GM19468 (cell line): ENCODE measurements around the gene CHRNA9.
A peak's percentile ranks its signal among the peaks of the same experiment; 100 is the strongest.
"Not testable (repeated sequence)": the region's sequence is repeated elsewhere in the genome, so short reads cannot be mapped to it uniquely, and the experiment has no call there.

Experiments used
- ATAC-seq: cut with Tn5 transposase; IDR thresholded peaks from one replicate; pipeline ENCODE4 v1.9.1; 2021; ENCODE audit warnings: mild to moderate bottlenecking, moderate library complexity, moderate number of reproducible peaks; ENCODE audit not compliant: unreplicated experiment; ENCODE audit errors: extremely low read depth

CHRNA9 gene, protein sequence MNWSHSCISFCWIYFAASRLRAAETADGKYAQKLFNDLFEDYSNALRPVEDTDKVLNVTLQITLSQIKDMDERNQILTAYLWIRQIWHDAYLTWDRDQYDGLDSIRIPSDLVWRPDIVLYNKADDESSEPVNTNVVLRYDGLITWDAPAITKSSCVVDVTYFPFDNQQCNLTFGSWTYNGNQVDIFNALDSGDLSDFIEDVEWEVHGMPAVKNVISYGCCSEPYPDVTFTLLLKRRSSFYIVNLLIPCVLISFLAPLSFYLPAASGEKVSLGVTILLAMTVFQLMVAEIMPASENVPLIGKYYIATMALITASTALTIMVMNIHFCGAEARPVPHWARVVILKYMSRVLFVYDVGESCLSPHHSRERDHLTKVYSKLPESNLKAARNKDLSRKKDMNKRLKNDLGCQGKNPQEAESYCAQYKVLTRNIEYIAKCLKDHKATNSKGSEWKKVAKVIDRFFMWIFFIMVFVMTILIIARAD

DNA sequence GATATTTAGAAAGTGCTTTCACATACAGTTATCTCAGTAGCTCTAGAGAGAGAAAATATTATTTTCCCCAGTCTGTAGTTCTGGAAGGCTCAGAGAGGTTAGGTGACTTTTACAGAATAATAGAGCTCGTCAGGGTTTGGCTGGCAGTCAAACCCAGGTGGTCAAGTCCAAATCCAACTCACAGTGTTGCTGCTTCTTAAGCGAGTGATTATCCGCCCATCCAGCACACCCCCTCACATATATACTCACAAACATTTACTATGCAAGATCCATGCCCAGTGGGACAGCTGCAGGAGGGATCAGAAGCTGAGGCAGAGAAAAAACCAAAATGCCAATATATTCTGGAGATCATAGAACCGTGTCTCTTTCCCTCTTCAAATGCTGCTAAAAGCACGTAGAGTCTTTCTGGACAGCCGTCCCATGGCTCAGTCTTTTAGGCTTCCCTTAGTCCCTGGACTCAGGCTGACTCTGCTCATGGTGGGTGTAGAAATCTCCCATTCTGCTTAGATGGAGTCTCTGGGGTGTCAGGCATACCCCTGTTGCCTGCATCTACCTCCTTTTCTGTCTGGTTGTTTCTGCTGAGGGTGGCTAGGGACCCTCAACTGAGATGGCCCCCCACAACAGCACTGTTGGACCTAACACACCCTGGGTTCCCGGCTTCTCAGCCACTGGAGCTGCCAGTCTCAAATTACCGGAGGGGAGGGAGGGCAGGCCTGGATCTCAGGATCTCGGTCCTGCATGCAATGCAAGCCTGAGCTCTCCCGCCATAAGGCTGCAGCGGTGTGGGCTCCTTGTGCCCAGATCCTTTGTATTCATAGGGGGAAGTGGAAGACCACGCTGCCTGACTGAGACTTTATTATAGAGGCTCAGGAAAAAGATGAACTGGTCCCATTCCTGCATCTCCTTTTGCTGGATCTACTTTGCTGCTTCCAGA is at the start of gene CHRNA9:
TSS of gene CHRNA9 (plus strand) at position 743 of the 934 bp plus-strand sequence. CDS start at position 878, 135 bp downstream.
- ATAC-seq = no peak

DNA sequence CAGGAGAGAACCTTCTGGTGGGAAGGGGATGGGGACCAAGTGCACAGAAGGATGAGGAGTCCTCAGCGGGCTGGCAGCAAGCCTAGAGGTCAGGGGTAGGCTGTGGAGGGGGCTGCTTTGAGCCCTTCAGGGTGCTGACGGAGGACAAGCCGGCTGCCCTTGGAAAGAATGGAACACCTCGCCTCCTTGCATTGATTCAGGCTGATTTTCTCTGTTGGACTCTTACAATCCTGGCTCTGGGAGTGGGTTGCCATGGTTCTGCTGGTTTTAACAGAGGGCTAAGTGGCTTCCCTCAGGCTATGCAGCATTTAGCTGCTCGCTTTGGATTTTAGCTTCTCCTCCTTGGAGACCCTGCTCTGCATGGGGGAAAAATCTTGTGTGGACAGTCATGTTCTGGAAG is 49.4 kb upstream of the CHRNA9 start:
- no peak for ATAC-seq

DNA sequence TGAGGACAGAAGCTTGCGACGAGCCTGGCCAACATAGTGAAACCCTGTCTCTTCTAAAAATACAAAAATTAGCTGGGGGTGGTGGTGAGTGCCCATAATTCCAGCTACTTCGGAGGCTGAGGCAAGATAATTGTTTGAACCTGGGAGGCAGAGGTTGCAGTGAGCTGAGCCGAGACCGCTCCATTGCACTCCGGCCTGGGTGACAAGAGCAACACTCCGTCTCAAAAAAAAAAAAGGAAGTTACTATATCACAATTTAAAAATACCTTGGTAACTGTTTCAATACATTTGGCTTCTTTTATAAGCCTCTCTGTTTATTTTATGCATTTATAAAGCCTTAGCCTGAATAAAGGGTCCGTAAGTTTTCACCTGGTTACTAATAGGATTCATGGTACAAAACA is 46.6 kb upstream of the CHRNA9 start:
- no peak for ATAC-seq

DNA sequence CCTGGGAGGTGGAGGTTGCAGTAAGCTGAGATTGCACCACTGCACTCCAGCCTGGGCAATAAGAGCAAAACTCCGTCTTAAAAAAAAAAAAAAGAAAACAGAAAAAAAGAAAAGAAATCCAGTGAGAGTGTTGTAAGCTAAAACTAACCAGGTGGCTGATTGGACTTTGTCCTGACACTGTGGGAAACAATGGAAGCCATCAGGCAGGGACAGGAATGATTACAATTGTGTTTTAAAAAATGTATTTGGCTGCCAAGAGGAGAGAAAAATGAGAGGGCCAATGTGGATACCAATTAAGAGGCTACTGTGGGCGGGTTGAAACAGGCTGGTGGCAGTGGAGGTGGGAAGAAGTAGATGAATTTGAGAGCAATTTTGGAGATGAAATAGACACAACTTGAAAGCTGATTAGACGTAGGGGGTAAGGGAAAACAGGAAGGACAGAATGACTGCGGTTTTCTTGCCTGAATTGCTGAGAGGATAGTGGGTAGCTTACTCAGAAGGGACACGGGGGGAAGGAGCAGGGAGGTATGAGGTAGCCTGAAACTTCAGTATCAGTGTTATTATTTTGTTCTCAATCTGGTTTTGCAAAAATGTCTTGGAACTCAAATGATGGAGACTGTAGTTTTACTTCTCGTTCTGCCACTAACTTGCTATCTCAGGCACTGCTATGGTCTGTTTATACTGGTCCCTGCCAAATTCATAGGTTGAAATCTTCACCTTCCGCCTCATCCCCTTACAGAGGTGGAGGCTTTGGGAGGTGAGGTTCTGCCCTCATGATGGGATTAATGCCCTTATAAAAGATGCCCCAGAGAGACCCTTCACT is 45.6 kb upstream of the CHRNA9 start:
- ATAC-seq = no peak

DNA sequence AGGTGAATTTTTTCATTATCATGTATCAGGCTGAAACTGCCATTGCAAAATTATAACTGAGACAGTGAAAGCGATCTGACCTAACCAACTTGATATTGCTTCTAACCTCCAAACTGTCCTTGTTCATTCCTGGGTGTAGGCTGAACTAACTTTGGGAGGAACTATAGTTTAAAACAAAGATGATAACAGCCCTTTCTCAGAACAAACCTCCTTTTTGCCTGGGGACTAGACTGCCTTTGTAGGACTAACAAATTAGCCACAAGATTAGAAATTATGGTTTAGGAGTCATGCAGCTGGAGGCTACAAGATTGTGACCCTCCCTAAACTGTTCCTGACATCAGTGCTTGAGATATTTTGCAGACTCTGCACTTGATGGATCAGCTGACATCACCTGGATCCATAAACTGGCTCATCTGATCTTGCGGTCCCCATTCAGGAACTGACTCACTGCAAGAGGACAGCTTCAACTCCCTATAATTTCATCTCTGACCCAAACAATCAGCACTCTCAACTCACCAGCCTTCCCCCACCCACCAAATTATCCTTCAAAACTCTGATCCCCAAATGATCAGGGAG is 44.4 kb upstream of the CHRNA9 start:
- ATAC-seq = not testable (repeated sequence)

DNA sequence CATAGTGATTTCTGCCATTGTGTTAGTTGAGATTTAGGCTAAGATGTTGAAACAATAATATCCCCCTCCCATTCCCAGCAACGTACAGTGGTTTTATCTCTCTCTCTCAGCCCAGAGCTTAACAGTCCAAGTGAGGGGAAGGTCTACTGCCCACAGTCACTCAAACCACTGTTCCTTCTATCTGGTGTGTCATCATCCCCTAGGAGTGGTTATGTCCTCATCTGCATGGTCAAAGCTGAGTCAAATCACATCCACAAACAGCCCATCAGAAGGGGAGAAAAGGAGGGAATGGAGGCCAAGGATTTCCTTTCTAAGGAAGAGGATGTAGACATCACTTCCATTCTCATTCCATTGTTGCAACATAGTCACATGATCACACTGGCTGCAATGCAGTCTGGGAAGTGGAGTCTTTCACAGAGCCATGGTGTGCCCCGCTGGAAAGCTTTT is 42.8 kb upstream of the CHRNA9 start:
- ATAC-seq = no peak

DNA sequence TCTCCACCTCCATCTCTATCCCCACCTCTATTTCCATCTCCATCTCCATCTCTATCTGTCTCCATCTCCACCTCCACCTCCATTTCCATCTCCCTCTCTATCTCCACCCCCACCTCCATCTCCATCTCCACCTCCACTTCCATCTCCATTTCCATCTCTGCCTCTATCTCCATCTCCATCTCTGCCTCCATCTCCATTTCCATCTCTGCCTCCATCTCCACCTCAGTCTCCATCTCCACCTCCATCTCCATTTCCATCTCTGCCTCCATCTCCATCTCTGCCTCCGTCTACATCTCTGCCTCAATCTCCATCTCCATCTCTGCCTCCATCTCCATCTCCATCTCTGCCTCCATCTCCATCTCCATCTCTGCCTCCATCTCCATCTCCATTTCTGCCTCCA is 40.8 kb upstream of the CHRNA9 start:
- no peak for ATAC-seq

DNA sequence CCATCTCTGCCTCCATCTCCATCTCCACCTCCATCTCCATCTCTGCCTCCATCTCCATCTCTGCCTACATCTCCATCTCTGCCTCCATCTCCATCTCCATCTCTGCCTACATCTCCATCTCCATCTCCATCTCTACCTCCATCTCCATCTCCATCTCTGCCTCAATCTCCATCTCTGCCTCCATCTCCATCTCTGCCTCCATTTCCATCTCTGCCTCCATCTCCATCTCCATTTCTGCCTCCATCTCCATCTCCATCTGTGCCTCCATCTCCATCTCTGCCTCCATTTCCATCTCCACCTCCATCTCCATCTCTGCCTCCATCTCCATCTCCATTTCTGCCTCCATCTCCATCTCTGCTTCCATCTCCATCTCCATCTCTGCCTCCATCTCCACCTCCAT is 40.1 kb upstream of the CHRNA9 start:
- ATAC-seq = not testable (repeated sequence)

DNA sequence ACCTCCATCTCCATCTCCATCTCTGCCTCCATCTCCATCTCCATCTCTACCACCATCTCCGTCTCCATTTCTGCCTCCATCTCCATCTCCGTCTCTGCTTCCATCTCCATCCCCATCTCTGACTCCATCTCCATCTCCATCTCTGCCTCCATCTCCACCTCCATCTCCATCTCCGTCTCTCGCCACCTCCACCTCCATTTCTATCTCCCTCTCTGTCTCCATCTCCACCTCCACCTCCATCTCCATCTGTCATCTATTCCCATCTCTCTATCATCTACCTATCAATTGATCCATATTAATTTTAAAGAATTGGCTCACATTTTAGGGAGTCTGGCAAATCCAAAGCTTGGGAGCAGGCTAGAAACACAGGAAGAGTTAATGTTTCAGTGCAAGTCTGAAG is 39.6 kb upstream of the CHRNA9 start:
- ATAC-seq = no peak

DNA sequence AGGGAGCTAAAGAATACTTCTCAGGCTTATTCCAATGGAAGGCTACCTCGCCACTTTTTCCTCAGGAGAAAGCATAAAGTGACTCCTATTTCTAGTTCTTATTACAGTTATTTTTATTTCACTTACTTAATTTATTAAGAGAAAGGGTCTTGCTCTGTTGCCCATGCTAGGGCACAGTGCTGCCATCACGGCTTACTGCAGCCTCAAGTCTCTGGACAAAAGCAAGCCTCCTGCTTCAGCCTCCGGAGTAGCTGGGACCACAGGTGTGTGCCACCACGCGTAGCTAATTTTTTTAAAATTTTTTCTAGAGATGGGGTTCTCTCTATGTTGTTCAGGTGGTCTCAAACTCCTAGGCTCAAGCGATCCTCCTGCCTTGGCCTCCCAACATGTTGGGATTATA is 36.0 kb upstream of the CHRNA9 start:
- ATAC-seq = no peak

DNA sequence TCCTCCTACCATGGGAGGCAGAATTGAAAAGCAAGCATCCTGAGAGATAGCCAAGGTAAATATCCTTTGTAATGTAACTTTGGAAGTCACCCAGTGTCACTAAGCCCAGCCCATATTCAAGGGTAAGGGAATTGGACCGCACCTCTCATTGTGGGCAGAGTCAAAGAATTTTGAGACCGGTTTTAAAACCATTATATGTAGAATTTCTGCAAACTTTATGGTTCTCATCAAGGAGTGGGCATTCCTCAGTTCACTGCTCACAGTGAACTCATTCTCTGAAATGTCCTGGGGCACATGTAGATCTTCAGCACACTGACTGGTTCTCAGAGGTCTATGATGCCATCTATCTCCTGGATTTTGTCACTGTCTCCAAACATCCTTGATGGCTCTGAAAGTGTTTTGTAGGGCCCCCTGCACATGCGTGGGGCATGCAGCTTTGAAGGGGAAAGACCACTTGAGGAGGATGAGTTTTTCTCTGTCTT is 35.3 kb upstream of the CHRNA9 start:
- no peak for ATAC-seq

DNA sequence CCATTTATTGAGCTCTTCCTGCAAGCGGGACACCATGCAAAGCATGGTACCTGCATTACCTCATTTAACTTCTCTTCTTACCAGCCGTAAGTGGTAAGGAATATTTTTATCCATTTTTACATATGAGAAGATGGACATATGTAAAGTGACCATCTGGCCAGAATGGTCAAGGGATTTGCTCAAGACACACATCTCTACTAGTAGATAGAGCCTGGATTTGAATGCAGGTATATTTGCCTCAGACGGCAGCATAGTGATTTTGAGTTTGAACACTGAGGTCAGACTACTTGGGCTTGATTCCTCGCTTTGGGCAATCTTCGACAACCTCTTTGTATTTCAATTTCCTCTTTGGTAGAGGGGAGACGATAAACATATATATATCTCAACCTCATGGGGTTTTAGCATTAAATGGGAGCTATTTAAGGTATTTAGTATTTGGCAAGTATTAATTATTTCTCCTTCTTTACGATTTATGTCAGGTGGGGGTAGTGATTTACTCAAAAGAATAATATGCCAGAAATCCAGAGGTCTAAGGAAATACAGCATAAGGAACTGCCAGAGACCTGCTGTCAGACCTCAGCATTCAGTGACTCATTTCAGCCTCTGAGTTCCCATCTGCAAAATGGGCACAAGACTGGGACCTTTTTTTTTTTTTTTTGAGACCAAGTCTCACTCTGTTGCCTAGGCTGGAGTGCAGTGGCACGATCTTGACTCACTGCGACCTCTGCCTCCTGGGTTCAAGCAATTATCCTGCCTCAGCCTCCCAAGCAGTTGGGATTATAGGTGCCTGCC is 34.6 kb upstream of the CHRNA9 start:
- ATAC-seq = no peak

DNA sequence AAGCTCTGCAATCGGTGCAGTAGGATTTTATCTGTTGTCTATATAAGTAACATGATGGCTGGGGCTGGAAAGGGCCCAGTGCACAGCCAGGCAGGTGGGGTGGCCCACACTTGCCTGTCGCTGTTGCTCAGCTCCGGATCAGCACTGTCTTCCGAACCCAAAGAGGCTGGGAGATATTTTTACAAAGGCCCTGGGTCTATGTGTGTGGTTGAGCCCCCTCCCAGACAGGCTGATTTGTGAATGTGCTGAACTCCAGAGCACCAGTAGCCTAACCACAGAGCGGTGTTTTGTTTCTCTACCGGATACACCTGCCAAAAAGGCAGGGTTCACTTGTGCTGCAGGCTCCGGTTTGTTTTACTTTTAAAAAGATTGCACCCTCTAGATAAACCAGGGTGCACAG is 33.5 kb upstream of the CHRNA9 start:
- ATAC-seq = peak; percentile 58

DNA sequence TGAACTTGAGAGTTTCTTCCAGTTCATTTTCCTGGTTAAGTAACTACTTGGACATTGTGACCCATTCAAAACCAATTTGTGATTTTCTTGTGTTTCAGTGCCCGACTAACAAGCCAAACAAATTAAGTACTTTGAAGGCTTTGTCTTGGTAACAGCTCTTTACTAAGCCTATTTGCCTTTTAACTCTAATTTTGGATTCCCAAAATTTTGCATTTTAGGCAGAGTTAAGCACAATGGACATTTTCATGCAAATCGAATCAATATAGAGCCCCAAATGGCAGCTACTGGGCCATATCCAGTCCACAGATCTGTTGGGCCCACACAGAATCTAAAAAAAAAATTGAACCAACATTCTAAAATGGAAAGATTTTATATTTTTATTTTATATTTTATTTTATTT is 31.4 kb upstream of the CHRNA9 start:
- no peak for ATAC-seq

DNA sequence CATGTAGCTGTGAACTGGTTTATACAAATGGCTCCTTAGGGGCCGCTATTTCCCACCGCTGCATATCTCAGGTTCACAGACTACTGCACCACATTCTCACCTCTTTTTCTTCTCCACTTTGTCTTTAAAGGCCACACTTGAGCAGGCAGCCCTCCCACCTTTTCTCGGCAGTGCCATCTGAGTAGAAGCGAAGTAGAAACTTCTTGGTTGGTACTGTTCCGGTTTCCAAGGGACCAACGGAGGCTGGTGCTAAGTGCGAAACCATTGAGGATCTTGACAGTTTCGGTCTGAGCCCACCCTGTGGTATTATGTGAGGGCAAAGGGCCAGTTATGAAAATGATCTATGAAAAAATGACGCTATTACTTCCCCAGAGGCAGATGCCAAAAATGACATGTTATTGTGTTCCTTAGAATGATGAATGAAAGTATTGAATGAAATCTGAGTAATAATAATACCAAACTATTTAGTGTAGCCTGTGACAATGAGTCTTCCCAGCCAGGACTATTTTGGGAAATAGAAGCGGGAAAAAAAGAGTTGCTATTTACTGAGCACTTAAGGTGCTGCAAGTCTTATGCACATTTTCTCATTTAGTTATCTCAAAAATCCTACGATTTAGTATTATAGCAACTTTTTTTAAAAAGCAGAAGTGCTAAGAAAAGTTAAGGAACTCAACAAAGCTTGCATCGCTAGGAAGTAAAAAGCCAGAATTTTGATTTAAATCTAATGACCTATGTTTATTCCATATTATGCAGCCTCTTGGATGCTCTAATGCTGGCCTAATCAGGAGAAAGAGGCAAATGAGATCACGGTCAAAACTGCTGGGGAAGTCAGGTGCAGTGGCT is 29.6 kb upstream of the CHRNA9 start:
- ATAC-seq = peak; percentile 17

DNA sequence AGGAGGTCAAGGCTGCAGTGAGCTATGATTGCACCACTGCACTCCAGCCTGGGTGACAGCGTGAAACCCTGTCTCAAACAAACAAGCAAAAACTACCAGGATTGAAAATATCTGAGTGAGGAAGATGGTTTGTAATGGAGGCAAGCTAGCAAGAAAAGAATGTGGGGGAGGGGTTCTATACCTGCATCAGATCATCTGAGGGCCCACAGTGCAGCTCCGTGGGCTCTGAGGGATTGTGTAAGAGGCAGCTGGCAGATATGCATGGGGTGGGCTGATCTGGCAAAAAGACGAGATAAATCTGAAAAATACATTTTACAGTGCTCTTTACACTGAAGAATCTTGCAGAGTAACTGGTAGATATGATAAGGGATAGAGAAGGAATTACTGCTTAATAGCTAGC is 28.9 kb upstream of the CHRNA9 start:
- no peak for ATAC-seq

DNA sequence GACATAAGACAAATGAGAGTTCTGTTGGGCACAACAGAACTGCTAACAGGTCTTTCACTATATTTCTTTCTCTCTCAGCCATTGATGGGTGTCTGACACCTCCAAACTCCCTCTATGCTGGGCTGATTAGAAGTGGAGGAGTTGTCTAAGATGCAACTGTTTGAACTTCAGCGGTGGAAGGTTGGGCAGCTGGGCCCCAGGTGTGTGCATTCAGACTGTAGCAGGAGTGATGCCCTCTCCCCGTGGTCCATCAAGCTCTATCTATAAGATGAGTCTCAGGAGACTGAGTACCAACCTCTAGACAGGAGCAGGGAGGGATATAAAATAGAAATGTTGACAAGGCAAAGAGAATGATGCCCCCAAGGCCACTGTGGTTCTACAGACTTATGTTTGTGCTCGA is 28.2 kb upstream of the CHRNA9 start:
- ATAC-seq = no peak
